GM23338 (cell line): ENCODE measurements around the gene ZDHHC3. TPM values are rescaled to one million over a fixed set of nuclear protein-coding genes. Genes with fewer than 3 reads are reported as not detected.

ENCODE experiments used
- ATAC-seq: fragments of 200-7000 bp; cut with Tn5 transposase; 3 replicates; pipeline ENCODE4 v1.9.1; 2020
- DNase-seq: peaks from one replicate; pipeline ENCODE4 v3.0.0-alpha.2; 2015; ENCODE audit warnings: low spot score
- H2AFZ ChIP-seq: fragments of 200-600 bp; sonication (generic); 2 replicates; pipeline ENCODE4 v1.8.0; 2016; ENCODE audit warnings: antibody characterized with exemption, mild to moderate bottlenecking, moderate library complexity
- H3F3A ChIP-seq: fragments of 200-600 bp; sonication (generic); replicated peaks from 2 replicates; pipeline ENCODE4 v1.8.0; 2017; ENCODE audit warnings: antibody characterized with exemption, mixed run types, low read depth
- H3K27ac ChIP-seq: fragments of 200-600 bp; sonication (generic); 2 replicates; pipeline ENCODE4 v1.6.1; 2016; ENCODE audit warnings: low read depth
- H3K27me3 ChIP-seq: fragments of 200-600 bp; sonication (generic); 2 replicates; pipeline ENCODE4 v1.8.0; 2016; ENCODE audit warnings: mild to moderate bottlenecking, mixed run types, moderate library complexity; ENCODE audit not compliant: insufficient read depth
- H3K36me3 ChIP-seq: fragments of 200-600 bp; sonication (generic); 2 replicates; pipeline ENCODE4 v1.8.0; 2016; ENCODE audit warnings: mild to moderate bottlenecking; ENCODE audit not compliant: insufficient read depth
- H3K4me1 ChIP-seq: fragments of 200-600 bp; sonication (generic); 2 replicates; pipeline ENCODE4 v1.8.0; 2016; ENCODE audit warnings: mild to moderate bottlenecking, moderate library complexity; ENCODE audit not compliant: insufficient read depth
- H3K4me2 ChIP-seq: fragments of 200-600 bp; sonication (generic); 2 replicates; pipeline ENCODE4 v1.7.1; 2017; ENCODE audit warnings: mixed run types
- H3K4me3 ChIP-seq: fragments of 200-600 bp; sonication (generic); 2 replicates; pipeline ENCODE4 v1.6.1; 2016; ENCODE audit warnings: mixed run types
- H3K79me2 ChIP-seq: fragments of 200-600 bp; sonication (generic); replicated peaks from 2 replicates; pipeline ENCODE4 v1.8.0; 2017; ENCODE audit warnings: mild to moderate bottlenecking; ENCODE audit not compliant: insufficient read depth
- H3K9me2 ChIP-seq: fragments of 200-600 bp; sonication (generic); 2 replicates; pipeline ENCODE4 v1.8.0; 2017; ENCODE audit not compliant: insufficient read depth
- H4K20me1 ChIP-seq: fragments of 200-600 bp; sonication (generic); replicated peaks from 2 replicates; pipeline ENCODE4 v1.8.0; 2017; ENCODE audit warnings: mild to moderate bottlenecking; ENCODE audit not compliant: insufficient read depth
- H3K27ac Mint-ChIP-seq: 2 replicates; pipeline ENCODE4 v1.8.0; 2020; ENCODE audit warnings: inconsistent platforms, mild to moderate bottlenecking, moderate library complexity, mixed read lengths
- H3K27me3 Mint-ChIP-seq: 3 replicates; pipeline ENCODE4 v1.8.0; 2022; ENCODE audit warnings: low read depth, mild to moderate bottlenecking, moderate library complexity, mixed read lengths, inconsistent platforms; ENCODE audit not compliant: insufficient read depth, poor library complexity
- H3K36me3 Mint-ChIP-seq: 3 replicates; pipeline ENCODE4 v1.8.0; 2021; ENCODE audit warnings: low read depth, mild to moderate bottlenecking, inconsistent platforms, moderate library complexity, mixed read lengths
- H3K4me1 Mint-ChIP-seq: 3 replicates; pipeline ENCODE4 v1.8.0; 2020; ENCODE audit warnings: mild to moderate bottlenecking, inconsistent platforms, mixed read lengths
- H3K4me3 Mint-ChIP-seq: 3 replicates; pipeline ENCODE4 v1.8.0; 2021; ENCODE audit warnings: moderate library complexity, mild to moderate bottlenecking, inconsistent platforms, mixed read lengths
- H3K9me3 Mint-ChIP-seq: 3 replicates; pipeline ENCODE4 v1.8.0; 2020; ENCODE audit warnings: moderate library complexity, mild to moderate bottlenecking, inconsistent platforms, mixed read lengths
- CREB1 ChIP-seq: fragments of 250-450 bp; sonication (Bioruptor Pico); IDR thresholded peaks from 2 replicates; pipeline ENCODE4 v1.5.0; 2020; ENCODE audit warnings: low read depth, mild to moderate bottlenecking, moderate library complexity
- CTCF ChIP-seq, 2 experiments: fragments of 200-600 bp in 1 of 2; sonication (generic) in 1 of 2; conservative IDR thresholded peaks; 2 replicates each; pipeline versions ENCODE4 v1.5.1 to v1.6.1; 2016 to 2017; ENCODE audit warnings: antibody characterized with exemption in 2 of 2, low read depth in 2 of 2, mild to moderate bottlenecking in 2 of 2, moderate library complexity in 1 of 2
- EZH2phosphoT487 ChIP-seq: fragments of 200-600 bp; sonication (generic); IDR thresholded peaks from one replicate; pipeline ENCODE4 v1.8.1; 2018; ENCODE audit warnings: antibody characterized with exemption; ENCODE audit not compliant: unreplicated experiment
- NANOG ChIP-seq: IDR thresholded peaks from 2 replicates; pipeline ENCODE4 v1.6.1; 2016; ENCODE audit warnings: antibody characterized with exemption, borderline replicate concordance
- POLR2AphosphoS5 ChIP-seq: IDR thresholded peaks from 2 replicates; pipeline ENCODE4 v1.6.1; 2016; ENCODE audit warnings: antibody characterized with exemption, low read depth
- REST ChIP-seq: IDR thresholded peaks from one replicate; pipeline ENCODE4 v1.6.1; 2018; ENCODE audit warnings: antibody characterized with exemption; ENCODE audit not compliant: unreplicated experiment
- STAT1 ChIP-seq: IDR thresholded peaks from one replicate; pipeline ENCODE4 v1.6.1; 2016; ENCODE audit warnings: antibody characterized with exemption; ENCODE audit not compliant: unreplicated experiment
- polyA plus RNA-seq: library from polyadenylated mRNA; unstranded; fragments of >200 nt; fragmentation: Nextera tagmentation; extraction: Ambion mirVana; gene quantifications from 2 replicates; pipeline ENCODE4 v1.2.1, GENCODE V29; 2016
- total RNA-seq: library from RNA; depleted of rRNA; stranded (reverse); fragments of >200 nt; shearing (Covaris generic); gene quantifications from 2 replicates; pipeline ENCODE4 v1.2.3, GENCODE V29; 2014

Gene ZDHHC3
- total and polyA plus RNA-seq, 2 experiments from 2014 or later: 28.9 to 84.2 TPM

GRCh38 chr3:44918087-44918486 lies 57.9 kb downstream of the ZDHHC3 start (continued):
- TF ChIP-seq REST (no peak), CREB1 (CRISPR knock-in tag) (no peak), NANOG (no peak), POLR2AphosphoS5 (no peak)

GRCh38 chr3:44915702-44916438 lies 60.1 kb downstream of the ZDHHC3 start:
- Mint-ChIP-seq H3K4me1 (no peaks in the 10 kb centered on the region; the same call in 2 of the 3 replicates), H3K27ac (no peak overlapping the region), H3K4me3 (no peak overlapping the region), H3K27me3 (no peaks in the 10 kb centered on the region), H3K9me3 (no peaks in the 10 kb centered on the region; the same call in 1 of the 3 replicates), H3K36me3 (peaks cover 7% of the 10 kb centered on the region; the same call in 2 of the 3 replicates)
- H3K4me1 ChIP-seq: no peaks in the 10 kb centered on the region
- H3K79me2 ChIP-seq: no peaks in the 10 kb centered on the region
- ATAC-seq: peak; percentile 46
- H3K27ac ChIP-seq: no peak overlapping the region
- no peaks in the 10 kb centered on the region for H3F3A ChIP-seq
- no peak overlapping the region for H3K4me3 ChIP-seq
- DNase-seq: peak; percentile 65
- no peak overlapping the region for H2AFZ ChIP-seq
- H3K9me2 ChIP-seq: no peaks in the 10 kb centered on the region
- no peaks in the 10 kb centered on the region for H3K36me3 ChIP-seq
- H4K20me1 ChIP-seq: no peaks in the 10 kb centered on the region
- no peak for TF ChIP-seq EZH2phosphoT487
- peak; percentile 33 to 37; a peak in 2 of 4 replicates for TF ChIP-seq CTCF (conservative IDR thresholded peaks at IDR 0.05; ENCODE audit: low read depth in 2 of 2)
- H3K27me3 ChIP-seq: no peaks in the 10 kb centered on the region
- H3K4me2 ChIP-seq: no peak overlapping the region

- TF ChIP-seq STAT1: no peak
- peak; percentile 42 to 64 for TF ChIP-seq CTCF (conservative IDR thresholded peaks at IDR 0.05; ENCODE audit: low read depth in 2 of 2)
- Histone ChIP-seq H3F3A (no peaks in the 10 kb centered on the region), H3K9me2 (peaks cover 1% of the 10 kb centered on the region; the same call in 1 of the 2 replicates)
Measured at GRCh38 chr3:44914936-44915335, 61.0 kb downstream of the ZDHHC3 start.

More at GRCh38 chr3:44914936-44915335, 61.0 kb downstream of the ZDHHC3 start:
- Mint-ChIP-seq H3K4me3 (no peak overlapping the region), H3K9me3 (no peaks in the 10 kb centered on the region; the same call in 1 of the 3 replicates), H3K36me3 (peaks cover 7% of the 10 kb centered on the region; the same call in 2 of the 3 replicates), H3K27me3 (no peaks in the 10 kb centered on the region), H3K4me1 (no peaks in the 10 kb centered on the region; the same call in 2 of the 3 replicates), H3K27ac (no peak overlapping the region)
- H4K20me1 ChIP-seq: no peaks in the 10 kb centered on the region
- no peak overlapping the region for H3K27ac ChIP-seq
- H2AFZ ChIP-seq: no peak overlapping the region
- H3K4me3 ChIP-seq: no peak overlapping the region
- ATAC-seq (peak; percentile 89), DNase-seq (peak; percentile 60)
- no peaks in the 10 kb centered on the region for H3K4me1 ChIP-seq
- no peak overlapping the region for H3K4me2 ChIP-seq
- H3K36me3 ChIP-seq: no peaks in the 10 kb centered on the region
- no peaks in the 10 kb centered on the region for H3K79me2 ChIP-seq
- H3K27me3 ChIP-seq: no peaks in the 10 kb centered on the region
